ENCODE data around the gene PTBP3.

The PTBP3 gene

DNA sequence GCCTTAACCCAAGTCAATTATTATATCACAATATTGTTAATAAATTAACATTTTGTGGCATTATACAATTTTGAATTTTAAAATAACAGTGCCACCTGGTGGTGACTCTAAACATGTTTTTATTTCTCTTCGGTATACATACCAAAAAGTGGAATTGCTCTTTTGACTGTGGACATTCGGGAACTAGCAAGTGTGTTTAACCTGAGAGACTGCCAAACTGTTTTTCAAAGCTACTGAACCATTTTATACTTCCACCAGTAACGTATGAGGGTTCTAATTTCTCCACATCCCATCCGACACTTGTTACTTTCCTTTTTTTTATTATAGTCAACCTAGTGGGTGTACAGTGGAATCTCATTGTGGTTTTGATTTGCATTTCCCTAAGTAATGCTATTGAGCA is 28.2 kb upstream of the PTBP3 start:
- Histone ChIP-seq H3K9me3 (ENCODE audit: control insufficient read depth, low read length) (no peaks in the 10 kb centered on the region), H3K4ac (ENCODE audit: low read depth in 1 of 2, low read length in 2 of 2) (no peak overlapping the region), H2BK15ac (ENCODE audit: low read depth, poor library complexity, severe bottlenecking) (no peak overlapping the region), H3K4me3 (ENCODE audit: insufficient read depth in 1 of 2, low read depth in 1 of 2, low read length in 2 of 2) (no peak overlapping the region), H3K79me1 (replicated peaks; ENCODE audit: low read length, poor library complexity, severe bottlenecking) (peaks cover 1% of the 10 kb centered on the region), H3K18ac (ENCODE audit: low read depth in 1 of 2, low read length in 2 of 2) (no peak overlapping the region), H2BK120ac (ENCODE audit: low read depth, low read length) (no peak overlapping the region), H3K23ac (ENCODE audit: low read length in 2 of 2) (no peak overlapping the region), H3K36me3 (ENCODE audit: control insufficient read depth in 1 of 2, insufficient read depth in 2 of 2, low read depth in 1 of 2, low read length in 2 of 2) (no peaks in the 10 kb centered on the region), H2BK12ac (ENCODE audit: low read length in 2 of 2) (no peak overlapping the region), H2AFZ (ENCODE audit: low read depth, low read length) (no peak overlapping the region), H3K4me1 (ENCODE audit: control insufficient read depth, insufficient read depth, low read depth, low read length) (peaks cover 5% of the 10 kb centered on the region), H3K27ac (ENCODE audit: low read length, poor library complexity, severe bottlenecking) (no peak overlapping the region), H3K9ac (ENCODE audit: low read length) (peak overlapping the region; percentile 78), H3K27me3 (ENCODE audit: control insufficient read depth in 1 of 2, insufficient read depth in 1 of 2, low read length in 2 of 2) (no peaks in the 10 kb centered on the region), H4K91ac (ENCODE audit: low read length) (no peak overlapping the region), H4K8ac (ENCODE audit: low read length) (no peak overlapping the region), H2BK5ac (ENCODE audit: low read depth, low read length, poor library complexity, severe bottlenecking) (no peak overlapping the region), H3K14ac (ENCODE audit: low read length in 2 of 2) (no peak overlapping the region), H2AK5ac (ENCODE audit: low read length, severe bottlenecking) (no peak overlapping the region), H3K4me2 (ENCODE audit: low read length, poor library complexity, severe bottlenecking) (no peak overlapping the region)
- DNase-seq: peak; percentile 49
- 19% methylated on average over 2 of the region's 4 CpGs for WGBS

DNA sequence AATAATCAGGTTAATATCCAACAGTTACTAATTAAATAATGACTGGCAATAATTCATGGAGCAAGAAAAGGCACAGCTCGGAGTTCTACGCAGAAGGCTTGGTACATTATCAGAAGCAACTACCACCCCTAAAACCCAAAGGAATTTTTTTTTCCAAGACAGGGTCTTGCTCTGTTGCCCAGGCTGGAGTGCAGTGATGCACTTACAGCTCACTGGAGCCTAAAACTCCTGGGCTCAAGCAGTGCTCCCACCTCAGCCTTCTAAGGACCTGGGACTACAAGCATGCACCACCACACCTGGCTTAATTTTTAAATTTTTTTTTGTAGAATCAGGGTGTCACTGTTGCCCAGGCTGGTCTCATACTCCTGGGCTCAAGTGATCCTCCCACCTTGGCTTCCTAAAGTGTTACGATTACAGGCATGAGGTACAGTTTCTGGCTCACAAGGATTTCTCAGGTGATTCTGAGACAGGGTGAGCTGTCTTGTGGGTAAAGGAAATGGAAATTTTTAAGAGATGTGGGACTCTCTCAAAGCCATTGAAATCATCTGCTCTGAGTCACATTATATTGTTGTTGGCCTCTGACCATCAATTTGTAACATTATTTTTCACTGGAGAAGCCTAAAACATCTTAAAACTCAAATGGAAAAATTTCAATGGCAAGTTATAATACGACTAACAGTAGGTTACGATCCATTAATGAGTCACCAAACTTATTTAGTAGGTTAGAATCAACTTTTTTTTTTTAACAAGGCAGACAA is 26.8 kb upstream of the PTBP3 start:
- H2AFZ ChIP-seq (ENCODE audit: low read depth, low read length): no peak overlapping the region
- no peak overlapping the region for H3K4me2 ChIP-seq (ENCODE audit: low read length, poor library complexity, severe bottlenecking)
- H2BK12ac ChIP-seq (ENCODE audit: low read length in 2 of 2): no peak overlapping the region
- peak overlapping the region; percentile 9 for H2BK5ac ChIP-seq (ENCODE audit: low read depth, low read length, poor library complexity, severe bottlenecking)
- no peaks in the 10 kb centered on the region for H3K27me3 ChIP-seq (ENCODE audit: control insufficient read depth in 1 of 2, insufficient read depth in 1 of 2, low read length in 2 of 2)
- H3K23ac ChIP-seq (ENCODE audit: low read length in 2 of 2): no peak overlapping the region
- H2AK5ac ChIP-seq (ENCODE audit: low read length, severe bottlenecking): peak overlapping the region; percentile 65
- peak overlapping the region in 1 of 2 experiments; percentile 24 for H3K4me3 ChIP-seq (ENCODE audit: insufficient read depth in 1 of 2, low read depth in 1 of 2, low read length in 2 of 2)
- no peak overlapping the region for H2BK120ac ChIP-seq (ENCODE audit: low read depth, low read length)
- no peak overlapping the region for H4K91ac ChIP-seq (ENCODE audit: low read length)
- H3K9me3 ChIP-seq (ENCODE audit: control insufficient read depth, low read length): no peaks in the 10 kb centered on the region
- no peak overlapping the region for H2BK15ac ChIP-seq (ENCODE audit: low read depth, poor library complexity, severe bottlenecking)
- no peak for DNase-seq
- no peak overlapping the region for H3K18ac ChIP-seq (ENCODE audit: low read depth in 1 of 2, low read length in 2 of 2)
- H3K79me1 ChIP-seq (replicated peaks; ENCODE audit: low read length, poor library complexity, severe bottlenecking): peaks cover 1% of the 10 kb centered on the region
- WGBS: 94% methylated on average over 3 of the region's 5 CpGs
- peak overlapping the region; percentile 78 for H3K9ac ChIP-seq (ENCODE audit: low read length)
- H3K14ac ChIP-seq (ENCODE audit: low read length in 2 of 2): no peak overlapping the region
- no peak overlapping the region for H3K4ac ChIP-seq (ENCODE audit: low read depth in 1 of 2, low read length in 2 of 2)
- peaks cover 5% of the 10 kb centered on the region for H3K4me1 ChIP-seq (ENCODE audit: control insufficient read depth, insufficient read depth, low read depth, low read length)
- no peaks in the 10 kb centered on the region for H3K36me3 ChIP-seq (ENCODE audit: control insufficient read depth in 1 of 2, insufficient read depth in 2 of 2, low read depth in 1 of 2, low read length in 2 of 2)
- peak overlapping the region; percentile 70 for H3K27ac ChIP-seq (ENCODE audit: low read length, poor library complexity, severe bottlenecking)
- no peak overlapping the region for H4K8ac ChIP-seq (ENCODE audit: low read length)

DNA sequence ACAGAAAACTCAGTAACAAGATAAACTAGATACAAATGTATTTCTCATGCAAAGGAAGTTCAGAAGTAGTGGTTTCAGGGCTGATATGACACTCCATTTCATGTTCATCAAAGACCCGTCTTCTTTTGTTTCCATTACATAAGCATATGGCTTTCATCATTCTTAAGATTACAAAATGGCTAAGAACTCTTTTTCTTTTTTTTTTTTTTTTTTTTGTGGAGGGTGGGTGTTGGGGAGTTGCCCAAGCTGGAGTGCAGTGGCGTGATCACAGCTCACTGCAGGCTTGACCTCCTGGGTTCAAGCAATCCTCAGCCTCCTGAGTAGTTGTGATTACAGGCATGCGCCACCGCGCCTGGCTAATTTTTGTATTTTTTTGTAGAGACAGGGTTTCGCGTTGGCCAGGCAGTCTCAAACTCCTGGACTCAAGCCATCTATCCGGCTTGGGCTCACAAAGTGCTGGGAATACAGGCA is 22.0 kb upstream of the PTBP3 start:
- 85% methylated on average over 8 of the region's 8 CpGs for WGBS
- H2BK5ac ChIP-seq (ENCODE audit: low read depth, low read length, poor library complexity, severe bottlenecking): no peak overlapping the region
- no peaks in the 10 kb centered on the region for H3K27me3 ChIP-seq (ENCODE audit: control insufficient read depth in 1 of 2, insufficient read depth in 1 of 2, low read length in 2 of 2)
- H3K4ac ChIP-seq (ENCODE audit: low read depth in 1 of 2, low read length in 2 of 2): no peak overlapping the region
- H3K18ac ChIP-seq (ENCODE audit: low read depth in 1 of 2, low read length in 2 of 2): no peak overlapping the region
- H2BK12ac ChIP-seq (ENCODE audit: low read length in 2 of 2): no peak overlapping the region
- no peak overlapping the region for H3K9ac ChIP-seq (ENCODE audit: low read length)
- H3K27ac ChIP-seq (ENCODE audit: low read length, poor library complexity, severe bottlenecking): no peak overlapping the region
- no peaks in the 10 kb centered on the region for H3K9me3 ChIP-seq (ENCODE audit: control insufficient read depth, low read length)
- H3K4me1 ChIP-seq (ENCODE audit: control insufficient read depth, insufficient read depth, low read depth, low read length): peaks cover 3% of the 10 kb centered on the region
- no peak overlapping the region for H3K4me3 ChIP-seq (ENCODE audit: insufficient read depth in 1 of 2, low read depth in 1 of 2, low read length in 2 of 2)
- H3K23ac ChIP-seq (ENCODE audit: low read length in 2 of 2): no peak overlapping the region
- H2BK15ac ChIP-seq (ENCODE audit: low read depth, poor library complexity, severe bottlenecking): no peak overlapping the region
- H4K91ac ChIP-seq (ENCODE audit: low read length): no peak overlapping the region
- H3K79me1 ChIP-seq (replicated peaks; ENCODE audit: low read length, poor library complexity, severe bottlenecking): peaks cover 1% of the 10 kb centered on the region
- H3K4me2 ChIP-seq (ENCODE audit: low read length, poor library complexity, severe bottlenecking): no peak overlapping the region
- no peak overlapping the region for H2AK5ac ChIP-seq (ENCODE audit: low read length, severe bottlenecking)
- H2AFZ ChIP-seq (ENCODE audit: low read depth, low read length): no peak overlapping the region
- no peak overlapping the region for H2BK120ac ChIP-seq (ENCODE audit: low read depth, low read length)
- no peaks in the 10 kb centered on the region for H3K36me3 ChIP-seq (ENCODE audit: control insufficient read depth in 1 of 2, insufficient read depth in 2 of 2, low read depth in 1 of 2, low read length in 2 of 2)
- H4K8ac ChIP-seq (ENCODE audit: low read length): no peak overlapping the region
- no peak overlapping the region for H3K14ac ChIP-seq (ENCODE audit: low read length in 2 of 2)
- DNase-seq: no peak

DNA sequence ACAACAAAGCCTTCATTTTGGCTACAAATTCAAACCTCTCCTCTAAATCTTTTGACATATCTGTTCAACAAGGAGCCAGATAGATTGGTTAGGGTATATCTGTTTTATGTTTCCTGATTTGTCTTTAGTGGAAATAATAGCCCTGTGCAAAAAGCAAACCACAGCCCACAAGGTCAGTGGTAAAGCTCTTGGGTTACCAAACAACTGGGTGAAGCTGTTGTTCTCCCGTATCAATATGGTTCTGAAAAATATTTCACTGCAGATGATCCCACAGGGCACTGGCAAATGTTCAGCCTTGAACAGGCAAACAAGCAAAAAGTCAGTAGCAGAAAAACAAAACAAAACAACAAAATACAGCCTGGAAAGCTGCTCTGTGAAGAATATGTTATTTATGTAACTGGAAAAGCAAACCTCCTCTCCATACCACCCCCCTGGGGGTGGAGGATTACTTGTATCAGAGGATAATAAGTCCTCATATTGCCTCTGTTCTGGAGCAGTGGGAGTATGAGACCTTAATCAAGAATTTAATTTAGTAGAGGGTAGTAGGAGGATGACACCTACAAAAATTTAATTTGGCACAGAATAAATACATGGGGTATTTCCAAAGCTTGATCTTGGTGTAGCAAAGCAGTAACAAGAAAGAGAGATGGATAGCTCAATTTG is 20.8 kb upstream of the PTBP3 start:
- Histone ChIP-seq H3K9ac (ENCODE audit: low read length) (no peak overlapping the region), H3K14ac (ENCODE audit: low read length in 2 of 2) (no peak overlapping the region), H2BK120ac (ENCODE audit: low read depth, low read length) (no peak overlapping the region), H4K91ac (ENCODE audit: low read length) (no peak overlapping the region), H3K23ac (ENCODE audit: low read length in 2 of 2) (no peak overlapping the region), H2BK15ac (ENCODE audit: low read depth, poor library complexity, severe bottlenecking) (no peak overlapping the region), H3K36me3 (ENCODE audit: control insufficient read depth in 1 of 2, insufficient read depth in 2 of 2, low read depth in 1 of 2, low read length in 2 of 2) (no peaks in the 10 kb centered on the region), H3K4ac (ENCODE audit: low read depth in 1 of 2, low read length in 2 of 2) (no peak overlapping the region), H3K27ac (ENCODE audit: low read length, poor library complexity, severe bottlenecking) (no peak overlapping the region), H2AFZ (ENCODE audit: low read depth, low read length) (no peak overlapping the region), H3K4me2 (ENCODE audit: low read length, poor library complexity, severe bottlenecking) (no peak overlapping the region), H3K79me1 (replicated peaks; ENCODE audit: low read length, poor library complexity, severe bottlenecking) (no peaks in the 10 kb centered on the region), H3K4me3 (ENCODE audit: insufficient read depth in 1 of 2, low read depth in 1 of 2, low read length in 2 of 2) (no peak overlapping the region), H4K8ac (ENCODE audit: low read length) (no peak overlapping the region), H3K27me3 (ENCODE audit: control insufficient read depth in 1 of 2, insufficient read depth in 1 of 2, low read length in 2 of 2) (no peaks in the 10 kb centered on the region), H2AK5ac (ENCODE audit: low read length, severe bottlenecking) (no peak overlapping the region), H2BK5ac (ENCODE audit: low read depth, low read length, poor library complexity, severe bottlenecking) (no peak overlapping the region), H3K9me3 (ENCODE audit: control insufficient read depth, low read length) (no peaks in the 10 kb centered on the region), H3K18ac (ENCODE audit: low read depth in 1 of 2, low read length in 2 of 2) (no peak overlapping the region), H2BK12ac (ENCODE audit: low read length in 2 of 2) (no peak overlapping the region), H3K4me1 (ENCODE audit: control insufficient read depth, insufficient read depth, low read depth, low read length) (no peaks in the 10 kb centered on the region)
- WGBS: 100% methylated on average over 1 of the region's 1 CpG
- DNase-seq: no peak
